CD14-positive monocyte (primary cell): ENCODE measurements around the gene CHRDL2. TPM values are rescaled to one million over a fixed set of nuclear protein-coding genes. Genes with fewer than 3 reads are reported as not detected.

Experiments
- DNase-seq, 3 donors: peaks; one replicate each; pipeline ENCODE4 v3.0.0-alpha.2; 2011 to 2022
- H2AFZ ChIP-seq: 2 replicates; pipeline ENCODE4 v1.6.0; 2012; ENCODE audit warnings: mild to moderate bottlenecking, low read depth, low read length, inconsistent platforms; ENCODE audit not compliant: insufficient read depth, poor library complexity, severe bottlenecking
- H3K27ac ChIP-seq, 2 donors: 1 replicate in 1 of 2; 2 replicates in 1 of 2; pipeline ENCODE4 v1.5.1; 2012 to 2013; ENCODE audit warnings: low read length in 2 of 2, control low read depth in 1 of 2, inconsistent platforms in 1 of 2, low read depth in 1 of 2, mild to moderate bottlenecking in 1 of 2
- H3K27me3 ChIP-seq, 2 donors: one replicate each; pipeline versions ENCODE4 v1.6.0 to v1.6.1; 2011 to 2013; ENCODE audit warnings: low read length in 2 of 2; ENCODE audit not compliant: control insufficient read depth in 2 of 2, insufficient read depth in 2 of 2
- H3K36me3 ChIP-seq, 2 donors: replicated peaks in 1 of 2; 1 replicate in 1 of 2; 2 replicates in 1 of 2; pipeline versions ENCODE4 v1.5.1 to v1.6.1; 2012 to 2013; ENCODE audit warnings: low read length in 2 of 2, control low read depth in 1 of 2, inconsistent platforms in 1 of 2, mild to moderate bottlenecking in 1 of 2; ENCODE audit not compliant: insufficient read depth in 2 of 2, control insufficient read depth in 1 of 2
- H3K4me1 ChIP-seq, 2 donors: 1 replicate in 1 of 2; 2 replicates in 1 of 2; pipeline versions ENCODE4 v1.5.1 to v1.6.1; 2012 to 2013; ENCODE audit warnings: low read length in 2 of 2, control low read depth in 1 of 2, inconsistent platforms in 1 of 2, mild to moderate bottlenecking in 1 of 2, moderate library complexity in 1 of 2; ENCODE audit not compliant: insufficient read depth in 2 of 2, control insufficient read depth in 1 of 2
- H3K4me2 ChIP-seq: replicated peaks from 2 replicates; pipeline ENCODE3; 2012; ENCODE audit warnings: low read length, moderate library complexity, mild to moderate bottlenecking; ENCODE audit not compliant: poor library complexity, severe bottlenecking; ENCODE audit errors: extremely low read depth
- H3K4me3 ChIP-seq, 3 experiments: fragments of 200-600 bp in 1 of 3; sonication (generic) in 1 of 3; replicated peaks in 1 of 3; 1 replicate in 2 of 3; 2 replicates in 1 of 3; pipeline ENCODE4 v1.5.1; 2011 to 2013; ENCODE audit warnings: low read length in 3 of 3, mild to moderate bottlenecking in 3 of 3, control low read depth in 2 of 3, low read depth in 2 of 3, inconsistent platforms in 1 of 3, moderate library complexity in 1 of 3
- H3K79me2 ChIP-seq: 2 replicates; pipeline ENCODE4 v1.6.0; 2012; ENCODE audit warnings: mild to moderate bottlenecking, control low read depth, inconsistent platforms, low read length, moderate library complexity; ENCODE audit not compliant: insufficient read depth
- H3K9ac ChIP-seq: 2 replicates; pipeline ENCODE4 v1.6.0; 2017; ENCODE audit warnings: low read length, mild to moderate bottlenecking; ENCODE audit not compliant: insufficient read depth, poor library complexity, severe bottlenecking
- H3K9me3 ChIP-seq, 2 donors: replicated peaks in 1 of 2; 1 replicate in 1 of 2; 2 replicates in 1 of 2; pipeline versions ENCODE4 v1.5.1 to v1.6.1; 2012 to 2013; ENCODE audit warnings: low read length in 2 of 2, control low read depth in 1 of 2; ENCODE audit not compliant: control insufficient read depth in 1 of 2, insufficient read depth in 1 of 2
- H4K20me1 ChIP-seq: 2 replicates; pipeline ENCODE4 v1.6.0; 2012; ENCODE audit warnings: mild to moderate bottlenecking, low read length, control low read depth, moderate library complexity; ENCODE audit not compliant: insufficient read depth
- H3K27ac Mint-ChIP-seq, 7 donors: one replicate each; pipeline ENCODE4 v1.8.0; 2020; ENCODE audit warnings: mild to moderate bottlenecking in 7 of 7, mixed read lengths in 7 of 7, moderate library complexity in 6 of 7, inconsistent platforms in 2 of 7
- H3K27me3 Mint-ChIP-seq, 3 donors: one replicate each; pipeline ENCODE4 v1.8.0; 2021 to 2022; ENCODE audit warnings: low read depth in 3 of 3, mild to moderate bottlenecking in 3 of 3, mixed read lengths in 3 of 3, moderate library complexity in 3 of 3, inconsistent platforms in 1 of 3
- H3K36me3 Mint-ChIP-seq, 2 donors: one replicate each; pipeline ENCODE4 v1.8.0; 2020; ENCODE audit warnings: mixed read lengths in 2 of 2, inconsistent platforms in 1 of 2, mild to moderate bottlenecking in 1 of 2
- H3K4me1 Mint-ChIP-seq: one replicate; pipeline ENCODE4 v1.8.0; 2020; ENCODE audit warnings: mild to moderate bottlenecking, mixed read lengths
- H3K4me3 Mint-ChIP-seq, 2 donors: one replicate each; pipeline ENCODE4 v1.8.0; 2020; ENCODE audit warnings: mild to moderate bottlenecking in 2 of 2, mixed read lengths in 2 of 2, moderate library complexity in 1 of 2
- H3K9me3 Mint-ChIP-seq, 7 donors: one replicate each; pipeline ENCODE4 v1.8.0; 2020 to 2022; ENCODE audit warnings: mixed read lengths in 7 of 7, mild to moderate bottlenecking in 6 of 7, moderate library complexity in 6 of 7, inconsistent platforms in 2 of 7
- WGBS: methylation state at CpG from one replicate; pipeline ENCODE4 v1.1.5; 2013; ENCODE audit warnings: missing lambda C conversion rate; ENCODE audit not compliant: insufficient coverage; 5-methylcytosine and 5-hydroxymethylcytosine counted together
- intact Hi-C, 2 donors: fragments of 100-400 bp; cut with micrococcal nuclease; formaldehyde crosslinking; loops; one replicate each; pipeline versions ENCODE4 v1.15.0 to v1.15.1; 2023
- polyA plus RNA-seq, 3 donors: library from polyadenylated mRNA; depleted of rRNA in 1 of 3; unstranded in 2 of 3; stranded (reverse) in 1 of 3; fragments of 300-500 nt in 2 of 3; fragments of >200 nt in 1 of 3; fragmentation: Illumina TruSeq in 2 of 3; gene quantifications; 1 replicate in 2 of 3; 2 replicates in 1 of 3; pipeline ENCODE4 v1.2.3, GENCODE V29; 2012 to 2021
- TF ChIP-seq, protein P1 (sequence below): fragments of 200-600 bp; IDR thresholded peaks from one replicate; pipeline ENCODE4 v1.8.0; 2022; ENCODE audit warnings: antibody characterized with exemption, mild to moderate bottlenecking

The CHRDL2 gene
- polyA plus RNA-seq, 3 donors, result not detected

- Histone ChIP-seq H3K9ac (no peak overlapping the region), H3K79me2 (no peaks in the 10 kb centered on the region), H3K4me2 (no peak overlapping the region), H3K27ac (no peak overlapping the region), H3K4me3 (no peak overlapping the region), H3K4me1 (no peaks in the 10 kb centered on the region), H4K20me1 (no peaks in the 10 kb centered on the region), H3K36me3 (peaks cover 55 to 98% of the 10 kb centered on the region in 2 donors), H2AFZ (no peak overlapping the region), H3K9me3 (no peaks in the 10 kb centered on the region), H3K27me3 (no peaks in the 10 kb centered on the region)
- intact Hi-C loops, result no loop called here
- TF ChIP-seq, protein P1, sequence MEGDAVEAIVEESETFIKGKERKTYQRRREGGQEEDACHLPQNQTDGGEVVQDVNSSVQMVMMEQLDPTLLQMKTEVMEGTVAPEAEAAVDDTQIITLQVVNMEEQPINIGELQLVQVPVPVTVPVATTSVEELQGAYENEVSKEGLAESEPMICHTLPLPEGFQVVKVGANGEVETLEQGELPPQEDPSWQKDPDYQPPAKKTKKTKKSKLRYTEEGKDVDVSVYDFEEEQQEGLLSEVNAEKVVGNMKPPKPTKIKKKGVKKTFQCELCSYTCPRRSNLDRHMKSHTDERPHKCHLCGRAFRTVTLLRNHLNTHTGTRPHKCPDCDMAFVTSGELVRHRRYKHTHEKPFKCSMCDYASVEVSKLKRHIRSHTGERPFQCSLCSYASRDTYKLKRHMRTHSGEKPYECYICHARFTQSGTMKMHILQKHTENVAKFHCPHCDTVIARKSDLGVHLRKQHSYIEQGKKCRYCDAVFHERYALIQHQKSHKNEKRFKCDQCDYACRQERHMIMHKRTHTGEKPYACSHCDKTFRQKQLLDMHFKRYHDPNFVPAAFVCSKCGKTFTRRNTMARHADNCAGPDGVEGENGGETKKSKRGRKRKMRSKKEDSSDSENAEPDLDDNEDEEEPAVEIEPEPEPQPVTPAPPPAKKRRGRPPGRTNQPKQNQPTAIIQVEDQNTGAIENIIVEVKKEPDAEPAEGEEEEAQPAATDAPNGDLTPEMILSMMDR, result no peak
- Mint-ChIP-seq H3K27me3 (no peaks in the 10 kb centered on the region), H3K36me3 (peaks cover 68 to 76% of the 10 kb centered on the region in 2 donors), H3K4me1 (no peaks in the 10 kb centered on the region), H3K9me3 (peaks cover 0 to 2% (median 0%) of the 10 kb centered on the region in 7 donors), H3K27ac (no peak overlapping the region), H3K4me3 (no peak overlapping the region)
- DNase-seq, result no peak
- WGBS, result 92% methylated on average over 3 of the region's 4 CpGs
Measured at GRCh38 chr11:74648894-74649293, 82.3 kb downstream of the CHRDL2 start.

GRCh38 chr11:74647831-74648230, 83.4 kb downstream of the CHRDL2 start:
- H3K9me3 ChIP-seq, result no peaks in the 10 kb centered on the region
- H3K27me3 ChIP-seq, result no peaks in the 10 kb centered on the region
- no peak overlapping the region for H3K4me3 ChIP-seq
- TF ChIP-seq, protein P1, result no peak
- peaks cover 60 to 100% of the 10 kb centered on the region in 2 donors for H3K36me3 ChIP-seq
- H3K79me2 ChIP-seq, result no peaks in the 10 kb centered on the region
- no peak overlapping the region for H2AFZ ChIP-seq
- no peaks in the 10 kb centered on the region for H4K20me1 ChIP-seq
- DNase-seq, result no peak
- Mint-ChIP-seq H3K4me3 (no peak overlapping the region), H3K4me1 (no peaks in the 10 kb centered on the region), H3K9me3 (no peaks in the 10 kb centered on the region), H3K27me3 (no peaks in the 10 kb centered on the region), H3K36me3 (peaks cover 64 to 76% of the 10 kb centered on the region in 2 donors), H3K27ac (no peak overlapping the region)
- intact Hi-C loops, result no loop called here
- H3K9ac ChIP-seq, result no peak overlapping the region
- WGBS, result 100% methylated on average over 1 of the region's 3 CpGs
- H3K4me1 ChIP-seq, result no peaks in the 10 kb centered on the region
- H3K4me2 ChIP-seq, result no peak overlapping the region
- no peak overlapping the region for H3K27ac ChIP-seq
